HG03354 (cell line): ENCODE results near the gene CEP131.

Experiments
- ATAC-seq: cut with Tn5 transposase; IDR thresholded peaks from one replicate; pipeline ENCODE4 v1.9.1; 2021; ENCODE audit warnings: mild to moderate bottlenecking; ENCODE audit not compliant: unreplicated experiment, poor library complexity, severe bottlenecking

Gene CEP131

GRCh38 chr17:81191116-81191515 is 31.6 kb downstream of the CEP131 start:
- ATAC-seq: no peak

DNA sequence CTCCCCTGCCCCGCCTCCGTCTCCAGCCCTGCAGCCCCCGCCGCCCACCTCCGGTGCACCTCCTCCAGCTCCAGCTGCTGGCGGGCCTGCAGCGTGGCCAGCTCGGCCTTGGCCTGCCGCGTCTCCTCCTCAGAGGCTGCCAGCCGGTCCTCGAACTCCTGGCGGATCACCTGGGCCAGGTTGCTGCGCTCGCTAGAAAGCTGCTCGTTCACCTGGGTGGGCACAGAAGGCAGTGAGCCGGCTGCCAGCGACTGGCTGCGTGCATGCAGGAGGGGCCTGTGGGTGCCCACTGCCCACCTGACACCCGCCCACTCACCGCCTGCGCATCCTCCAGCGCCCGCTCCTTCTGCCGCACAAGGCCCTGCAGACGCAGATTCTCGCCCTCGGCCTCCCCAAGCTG is 32.2 kb downstream of the CEP131 start:
- no peak for ATAC-seq

DNA sequence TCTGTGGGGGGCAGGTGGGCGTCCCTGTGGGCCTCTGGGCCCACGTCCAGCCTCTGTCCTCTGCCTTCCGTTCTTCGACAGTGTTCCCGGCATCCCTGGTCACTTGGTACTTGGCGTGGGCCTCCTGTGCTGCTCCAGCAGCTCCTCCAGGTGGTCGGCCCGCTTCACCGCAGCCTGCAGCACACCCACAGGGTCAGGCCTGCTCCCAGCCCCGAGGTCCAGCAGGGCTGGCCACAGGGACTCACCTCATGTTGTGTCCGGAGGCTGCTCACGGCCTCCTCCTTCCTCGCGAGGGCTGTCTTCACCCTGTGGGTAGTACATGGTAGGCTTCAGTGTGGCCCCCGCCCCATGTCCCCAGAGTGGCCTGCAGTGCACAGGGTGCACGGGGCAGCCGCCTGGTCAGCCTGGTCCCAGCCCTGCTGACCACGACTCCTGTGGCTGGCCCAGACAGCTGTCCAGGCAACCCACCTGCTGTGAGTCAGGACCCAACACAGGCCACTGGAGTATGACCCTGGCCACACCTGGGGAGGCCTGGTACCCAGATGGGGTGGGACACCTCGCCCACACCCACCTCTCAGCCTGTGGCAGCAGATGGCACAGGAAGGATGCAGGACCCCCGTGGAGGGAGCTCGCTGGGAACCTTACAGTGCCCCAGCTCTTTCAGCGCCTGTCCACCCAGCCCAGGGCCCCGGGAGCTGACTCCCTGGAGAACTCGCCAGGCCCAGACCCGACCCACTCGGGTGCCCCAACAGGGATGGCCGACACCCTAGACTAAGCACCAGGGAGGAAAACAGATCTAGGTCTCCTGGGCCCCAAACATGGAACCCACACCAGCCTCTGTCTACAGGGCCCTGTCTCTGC is 32.9 kb downstream of the CEP131 start:
- no peak for ATAC-seq

- ATAC-seq: no peak
These were observed 33.7 kb downstream of the CEP131 start for GRCh38 chr17:81189016-81189415.

GRCh38 chr17:81188491-81188840 is 34.3 kb downstream of the CEP131 start:
- no peak for ATAC-seq

DNA sequence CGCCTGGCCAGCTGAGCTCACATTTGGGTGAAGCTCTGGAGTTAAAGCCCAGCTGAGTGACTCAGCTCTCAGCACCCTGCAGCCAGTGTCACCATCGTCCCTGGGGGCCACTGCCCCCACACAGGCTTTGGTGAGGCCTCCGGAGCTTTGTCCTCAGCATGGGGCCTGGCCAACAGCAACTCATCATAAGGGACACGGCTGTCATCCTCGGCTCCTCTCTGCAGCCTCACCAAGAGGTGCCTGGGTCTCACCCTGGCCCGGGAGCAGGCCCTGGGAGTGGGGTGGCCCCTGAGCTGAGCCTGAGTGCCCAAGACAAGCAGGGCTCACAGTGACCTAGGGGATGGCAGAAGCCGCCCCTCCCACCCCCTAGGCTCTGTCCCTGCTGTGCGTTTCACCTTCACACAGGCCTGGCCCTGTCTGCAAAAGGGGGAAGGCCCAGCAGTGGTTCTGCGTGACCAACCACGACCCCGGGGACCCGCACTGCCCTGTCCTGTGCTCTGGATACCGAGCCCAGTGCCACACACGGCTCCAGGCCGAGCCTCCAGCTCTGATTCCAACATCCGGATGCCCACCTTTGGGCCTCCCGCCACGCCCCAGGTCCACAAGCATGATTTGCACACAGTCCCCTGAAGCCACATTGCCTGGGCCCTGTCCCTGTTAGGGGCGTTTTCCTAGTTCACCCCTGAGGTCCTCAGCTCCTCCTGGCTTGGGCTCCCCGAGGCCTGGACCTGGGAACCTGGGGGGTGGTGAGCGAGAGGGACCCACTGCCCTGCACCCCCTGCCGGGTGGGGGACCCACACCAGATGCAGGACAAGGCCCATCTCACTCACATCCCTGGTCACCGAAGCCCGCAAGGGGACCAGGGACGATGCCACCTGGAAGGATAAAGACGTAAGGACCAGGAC is 34.9 kb downstream of the CEP131 start:
- no peak for ATAC-seq

- no peak for ATAC-seq
These were observed 35.6 kb downstream of the CEP131 start for GRCh38 chr17:81187120-81187519.

- no peak for ATAC-seq
These were observed 36.6 kb downstream of the CEP131 start for GRCh38 chr17:81186203-81186602.

- ATAC-seq: no peak
These were observed 38.2 kb downstream of the CEP131 start for GRCh38 chr17:81184555-81184954.

DNA sequence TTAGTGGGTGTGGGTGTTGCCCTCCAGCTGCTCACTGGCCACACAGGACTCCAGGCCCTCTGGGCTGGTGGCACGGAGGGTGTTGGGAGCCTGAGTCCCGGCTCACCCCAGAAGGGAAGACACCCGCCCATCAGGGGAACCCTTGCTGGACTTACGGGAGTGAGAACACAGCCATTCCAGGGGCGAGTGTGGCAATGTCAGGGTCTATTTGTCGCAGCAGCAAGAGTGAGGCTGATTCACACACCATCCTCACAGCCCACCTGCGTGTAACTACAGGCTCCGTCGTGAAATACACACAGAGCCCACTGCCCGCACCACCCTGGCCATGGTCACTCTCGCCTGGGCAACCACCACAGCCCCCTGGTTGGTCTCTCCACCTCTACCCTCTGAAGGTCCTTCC is 39.0 kb downstream of the CEP131 start:
- ATAC-seq: no peak

DNA sequence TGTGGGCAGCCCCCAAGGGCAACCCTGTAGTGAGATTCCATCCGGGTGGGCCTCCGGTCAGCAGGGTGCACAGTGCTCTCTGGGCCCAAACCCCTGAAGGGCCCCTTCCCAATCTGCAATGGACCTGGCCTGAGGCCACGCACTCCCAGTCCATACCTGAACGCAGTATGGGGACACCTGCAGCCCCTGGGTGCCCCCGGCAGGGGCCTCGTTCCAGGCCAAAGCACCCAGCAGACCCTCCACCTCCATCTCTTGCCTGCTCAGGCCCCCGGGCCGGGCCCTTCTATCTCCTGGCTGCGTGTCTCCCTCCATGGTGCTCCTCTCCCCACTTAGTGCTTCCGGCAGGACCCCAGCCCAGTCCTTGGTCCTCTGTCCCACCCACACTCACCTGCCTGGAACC is 39.4 kb downstream of the CEP131 start:
- ATAC-seq: no peak

- no peak for ATAC-seq
These were observed 40.2 kb downstream of the CEP131 start for GRCh38 chr17:81182596-81182995.

- ATAC-seq: no peak
These were observed 41.0 kb downstream of the CEP131 start for GRCh38 chr17:81181811-81182185.

GRCh38 chr17:81180836-81181810 is 41.6 kb downstream of the CEP131 start:
- ATAC-seq: no peak

DNA sequence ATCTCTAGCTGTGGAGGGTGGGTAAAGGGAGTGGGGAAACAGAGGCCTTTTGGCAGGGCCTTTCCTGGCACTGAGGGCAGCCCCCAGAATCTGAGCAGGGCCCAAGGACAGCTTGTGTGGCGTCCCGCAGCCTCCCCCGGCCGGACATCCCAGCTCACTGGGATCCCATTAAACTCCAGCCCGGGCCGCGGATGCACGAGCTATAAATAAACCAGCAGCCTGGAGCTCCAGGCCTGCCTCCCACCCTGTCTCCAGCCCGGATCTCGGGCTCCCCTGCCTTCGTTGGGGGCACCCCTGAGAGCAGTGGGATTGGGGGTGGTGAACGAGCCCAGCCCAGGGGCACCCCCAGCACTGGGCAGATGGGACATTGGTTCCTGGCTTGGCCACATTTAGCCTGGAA is 42.9 kb downstream of the CEP131 start:
- ATAC-seq: no peak

DNA sequence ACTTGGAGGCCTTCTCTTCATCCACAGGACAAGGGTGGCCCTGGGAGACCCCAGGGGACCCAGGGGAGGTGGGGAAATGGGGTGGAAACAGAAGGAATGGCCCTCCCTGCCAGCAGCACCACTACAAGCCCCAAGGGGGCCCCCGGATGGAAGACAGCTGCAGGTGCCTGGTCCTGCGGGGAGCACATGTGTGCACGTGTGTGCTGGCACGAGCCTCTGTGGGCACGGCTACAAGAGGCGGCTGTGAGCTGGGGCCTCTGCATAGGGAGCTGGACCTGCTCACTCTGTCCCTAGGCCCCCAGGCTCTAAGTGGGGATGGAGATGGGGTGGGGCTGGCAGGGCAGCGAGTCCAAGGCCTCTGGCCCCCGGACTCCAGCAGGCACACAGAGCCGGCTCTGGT is 43.5 kb downstream of the CEP131 start:
- no peak for ATAC-seq

GRCh38 chr17:81178136-81179091 is 44.4 kb downstream of the CEP131 start:
- no peak for ATAC-seq

DNA sequence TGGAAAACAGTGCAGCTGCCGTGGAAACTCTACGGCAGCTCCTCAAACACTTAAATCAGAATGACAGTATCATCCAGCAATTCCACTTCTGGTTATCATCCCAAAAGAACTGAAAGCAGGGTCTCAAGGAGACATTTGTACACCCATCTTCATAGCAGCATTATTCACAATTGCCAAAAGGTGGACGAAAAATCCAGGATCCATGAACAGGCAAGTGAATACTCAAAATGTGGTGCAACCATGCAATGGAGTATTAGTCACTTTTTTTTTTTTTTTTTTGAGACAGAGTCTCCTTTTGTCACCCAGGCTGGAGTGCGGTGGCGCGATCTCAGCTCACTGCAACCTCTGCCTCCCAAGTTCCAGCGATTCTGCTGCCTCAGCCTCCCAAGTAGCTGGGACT is 46.1 kb downstream of the CEP131 start:
- ATAC-seq: no peak

- ATAC-seq: no peak
These were observed 49.0 kb downstream of the CEP131 start for GRCh38 chr17:81173762-81174155.
